Stimulated activated CD8-positive, alpha-beta memory T cell treated with anti-CD3 and anti-CD28 coated beads, Interleukin-7, amount 100 ng/mL, for 4 hours (primary cell): ENCODE results near the gene STXBP6.
"Not testable (repeated sequence)": the region's sequence is repeated elsewhere in the genome, so short reads cannot be mapped to it uniquely, and the experiment has no call there.

ENCODE experiments used
- DNase-seq, 2 donors: peaks; one replicate each; pipeline ENCODE4 v3.0.0-alpha.2; 2020; ENCODE audit warnings: low read depth in 2 of 2

STXBP6 gene

DNA sequence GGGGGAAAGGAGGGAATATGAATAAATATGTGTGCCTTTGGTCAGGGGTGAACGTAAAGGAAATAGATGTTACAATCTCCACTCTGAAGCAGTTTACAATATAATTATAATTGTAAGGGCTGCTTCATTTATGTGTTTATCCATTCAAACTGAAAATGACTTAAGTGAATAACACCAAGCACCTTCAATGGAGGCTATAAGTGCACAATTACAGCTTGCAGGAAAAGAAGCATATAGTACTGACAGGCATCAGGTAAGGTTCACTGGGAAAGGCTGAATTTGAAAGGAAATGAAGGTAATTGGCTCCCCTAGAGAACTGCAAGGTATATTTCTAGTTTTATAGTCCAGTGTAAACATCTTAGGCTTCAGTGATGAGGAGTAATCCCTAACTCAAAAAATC, 192.7 kb downstream of the STXBP6 start:
- no peak for DNase-seq

DNA sequence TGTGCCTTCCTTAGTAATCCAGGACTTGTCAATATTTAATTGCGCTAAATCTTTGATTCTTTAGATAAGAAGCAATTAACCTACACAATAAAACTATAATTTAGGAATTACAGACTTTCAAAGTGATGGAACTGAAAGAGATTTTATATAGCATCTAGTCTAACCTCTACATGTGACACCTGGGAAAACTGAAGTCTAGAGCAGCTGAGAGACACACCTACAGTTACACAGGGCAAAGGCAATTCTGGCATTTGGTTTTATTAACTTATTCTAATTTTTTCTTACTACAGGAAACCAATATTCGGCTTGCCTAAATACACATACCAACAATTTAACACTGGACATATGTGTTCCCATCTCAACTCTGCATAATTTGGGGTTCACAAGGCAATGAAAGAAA, 196.5 kb downstream of the STXBP6 start:
- DNase-seq = no peak

DNA sequence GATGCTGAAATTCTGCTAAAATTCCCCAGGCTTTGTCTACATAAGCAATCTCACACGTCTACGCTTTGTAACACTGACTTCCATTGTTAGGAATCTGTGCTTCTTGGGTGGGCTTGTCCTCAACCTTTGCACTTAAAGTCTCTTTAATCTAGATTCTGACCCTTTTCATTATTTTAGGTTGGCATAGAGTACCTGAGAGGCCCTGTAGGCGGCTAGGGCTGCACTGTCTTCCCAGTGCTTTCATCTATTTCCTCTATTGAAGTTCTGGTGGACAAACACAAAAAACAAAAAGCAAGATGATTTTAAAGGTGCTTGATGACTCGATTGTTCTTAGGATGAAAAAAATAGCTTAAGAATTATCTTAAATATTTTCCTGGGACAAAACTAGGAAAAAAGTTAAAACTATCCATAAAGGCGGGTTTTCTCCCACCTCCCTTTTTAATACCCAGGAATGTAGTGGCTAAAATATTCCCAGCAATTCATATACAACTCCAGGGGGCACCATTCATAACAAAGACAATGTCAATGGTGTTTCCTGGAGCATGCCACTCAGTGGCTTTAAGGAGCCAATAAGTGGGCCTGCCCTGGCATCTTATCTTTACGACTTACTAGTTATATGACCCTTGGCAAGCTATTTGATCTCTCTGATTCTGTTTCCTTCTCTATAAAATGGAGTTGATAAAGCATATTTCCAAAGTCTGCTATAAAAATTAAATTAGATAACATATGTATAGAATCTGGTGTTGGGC, 197.5 kb downstream of the STXBP6 start:
- DNase-seq = no peak

DNA sequence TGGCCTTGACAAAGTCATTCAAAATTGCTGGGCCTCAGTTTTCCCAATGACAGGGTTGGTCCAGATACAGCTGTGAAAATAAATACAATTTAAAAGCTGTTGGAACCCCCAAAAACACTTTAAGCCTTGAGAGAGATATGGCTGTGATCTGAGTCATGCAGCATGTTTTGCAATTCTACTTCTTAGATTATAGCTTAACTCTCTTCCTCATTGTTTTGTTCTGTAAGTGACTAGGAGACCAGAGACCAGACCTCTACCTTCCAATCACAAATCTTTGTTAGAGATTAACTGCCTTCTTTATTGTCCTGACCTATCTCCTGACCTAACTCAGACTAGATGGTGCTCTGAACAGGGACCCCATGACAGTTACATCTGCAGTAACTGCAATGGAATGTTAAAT, 198.1 kb downstream of the STXBP6 start:
- no peak for DNase-seq

DNA sequence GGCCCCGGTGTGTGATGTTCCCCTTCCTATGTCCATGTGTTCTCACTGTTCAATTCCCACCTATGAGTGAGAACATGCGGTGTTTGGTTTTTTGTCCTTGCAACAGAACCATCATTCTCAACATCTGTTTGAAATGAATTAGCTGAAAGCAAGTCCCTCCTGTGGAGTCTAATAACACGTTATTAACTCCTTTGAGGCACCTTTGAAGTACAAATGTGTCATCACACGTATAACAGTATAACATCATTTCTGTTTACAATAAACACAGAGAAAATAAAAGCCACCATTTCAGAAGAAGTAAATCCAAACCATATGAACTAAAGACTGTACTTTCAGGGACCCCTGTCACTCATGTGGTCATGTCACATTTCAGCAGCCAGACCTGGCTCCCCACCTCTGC, 198.5 kb downstream of the STXBP6 start:
- DNase-seq = no peak

DNA sequence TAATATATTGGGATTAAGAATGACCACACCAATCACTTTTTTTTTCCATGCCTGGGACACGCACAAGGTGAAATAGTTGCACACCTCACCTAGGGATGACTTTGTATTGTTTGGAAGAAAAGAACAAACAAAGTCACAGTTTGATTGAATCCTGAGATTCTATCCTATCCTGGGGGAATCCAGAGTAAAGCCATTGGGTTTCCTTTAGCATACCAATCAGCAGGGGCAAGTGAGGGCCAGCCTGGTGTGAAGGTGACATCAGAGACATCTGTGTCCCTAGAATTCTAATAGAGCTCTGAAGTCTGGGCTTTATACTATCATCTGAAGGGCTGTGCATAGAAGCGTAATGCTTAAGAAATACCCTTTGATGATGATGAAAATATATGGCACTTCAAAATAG, 199.9 kb downstream of the STXBP6 start:
- DNase-seq = no peak

DNA sequence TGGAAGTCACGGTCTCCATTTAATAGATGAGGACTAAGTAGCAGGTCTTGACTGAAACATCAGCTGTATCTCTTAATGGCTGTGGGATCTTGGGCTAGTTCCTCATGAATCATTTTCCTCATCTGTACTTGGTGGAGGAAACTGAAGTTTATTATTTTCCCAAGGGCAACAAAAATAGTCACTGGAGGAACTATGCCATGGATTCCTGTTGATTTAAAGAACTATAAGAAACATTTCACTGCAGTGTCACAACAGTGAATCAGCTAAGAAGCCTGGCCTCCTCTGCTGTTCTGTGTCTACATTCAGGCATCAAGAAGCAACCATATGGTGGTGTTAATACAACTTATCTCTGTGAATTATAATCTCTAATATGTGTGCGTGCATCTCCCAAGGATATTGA, 200.5 kb downstream of the STXBP6 start:
- DNase-seq = no peak

DNA sequence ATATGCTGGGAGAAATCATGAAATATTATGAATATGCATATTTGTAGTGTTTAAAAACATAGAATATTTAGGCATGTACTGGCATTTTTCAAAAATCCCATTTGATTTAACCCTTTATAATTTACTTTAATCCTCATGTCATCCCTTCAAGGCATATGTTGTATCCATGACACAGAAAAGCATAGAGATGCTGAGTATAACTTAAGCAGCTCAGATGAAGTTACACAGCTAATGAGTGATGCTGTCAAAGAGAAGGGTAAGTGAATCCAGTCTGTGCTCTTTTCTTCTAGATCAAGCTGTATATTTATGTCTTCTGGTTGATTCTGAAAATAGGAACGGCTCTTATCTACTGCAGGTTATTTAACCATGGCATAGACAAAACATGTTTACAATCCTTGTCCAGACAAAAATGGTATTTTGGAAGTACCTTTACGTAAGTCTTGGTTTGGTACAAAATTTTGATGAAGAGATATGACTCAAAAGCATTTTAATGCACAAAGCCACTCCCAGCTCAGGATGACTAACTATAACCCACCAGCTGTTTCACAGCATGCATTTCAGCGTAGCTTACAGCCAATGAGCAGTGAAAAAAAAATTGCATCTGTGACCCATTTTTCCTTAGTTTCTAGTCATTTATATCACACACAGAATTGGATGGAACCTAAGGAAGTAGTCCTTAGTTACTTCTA, 201.7 kb downstream of the STXBP6 start:
- DNase-seq = no peak

DNA sequence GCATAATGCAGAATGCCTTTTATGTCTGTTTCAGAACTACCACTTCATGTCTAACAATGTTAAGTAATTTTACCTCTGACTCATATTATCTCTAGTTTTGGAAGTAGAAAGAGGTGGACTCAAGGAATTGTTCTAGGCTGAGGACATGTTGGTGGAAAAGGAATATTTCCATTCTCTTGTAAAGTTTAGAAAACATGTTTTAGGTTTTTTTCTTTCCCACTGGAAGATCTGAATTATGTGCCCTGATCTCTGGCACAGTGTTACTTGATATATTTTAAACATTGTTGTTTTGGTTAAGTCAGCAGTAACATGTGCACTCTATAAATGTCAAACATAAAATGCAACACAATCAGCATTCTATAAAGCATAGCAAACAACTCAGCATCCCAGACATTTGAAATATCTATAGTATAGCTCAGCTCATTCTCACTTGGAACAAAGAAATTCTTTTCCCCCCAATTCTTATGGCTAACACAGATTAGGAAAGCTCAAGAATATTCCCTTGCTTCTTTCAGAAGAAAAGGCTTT, 202.3 kb downstream of the STXBP6 start:
- no peak for DNase-seq

DNA sequence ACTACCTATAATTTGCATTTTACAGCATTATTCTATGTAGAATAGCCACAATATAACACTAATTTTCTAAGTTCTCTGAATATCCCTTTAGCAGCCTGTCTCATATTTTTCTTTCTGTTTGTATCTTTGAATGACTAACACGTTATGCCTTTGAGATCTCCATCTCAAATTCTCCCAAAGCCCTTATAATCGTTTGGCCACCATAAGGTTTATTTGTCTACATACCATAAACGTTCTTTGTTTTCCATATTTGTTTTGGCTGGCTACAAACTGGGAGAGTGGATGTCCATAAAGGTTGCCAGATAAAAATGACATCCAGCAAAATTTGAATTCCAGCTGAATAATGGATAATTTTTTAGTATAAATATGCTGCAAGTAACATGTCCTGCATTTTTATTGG, 203.7 kb downstream of the STXBP6 start:
- no peak for DNase-seq

DNA sequence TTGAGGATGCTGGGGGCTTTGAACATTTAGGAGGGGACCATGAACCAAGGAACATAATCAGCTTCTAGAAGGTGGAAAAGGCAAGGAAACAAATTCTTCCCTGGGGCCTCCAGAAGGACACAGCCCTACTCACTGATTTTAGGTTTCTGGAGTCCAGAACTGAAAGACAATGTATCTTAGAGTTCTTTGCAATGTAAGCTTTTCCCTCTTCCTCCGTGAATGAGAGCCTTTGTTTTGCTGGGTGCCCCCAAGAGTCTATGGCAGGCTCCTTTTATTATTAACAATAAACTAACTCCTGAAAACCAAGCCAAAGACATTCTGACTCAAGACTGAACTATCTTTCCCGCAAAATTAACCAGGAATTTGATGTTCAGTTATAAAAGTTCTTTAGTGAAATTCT, 204.1 kb downstream of the STXBP6 start:
- no peak for DNase-seq

DNA sequence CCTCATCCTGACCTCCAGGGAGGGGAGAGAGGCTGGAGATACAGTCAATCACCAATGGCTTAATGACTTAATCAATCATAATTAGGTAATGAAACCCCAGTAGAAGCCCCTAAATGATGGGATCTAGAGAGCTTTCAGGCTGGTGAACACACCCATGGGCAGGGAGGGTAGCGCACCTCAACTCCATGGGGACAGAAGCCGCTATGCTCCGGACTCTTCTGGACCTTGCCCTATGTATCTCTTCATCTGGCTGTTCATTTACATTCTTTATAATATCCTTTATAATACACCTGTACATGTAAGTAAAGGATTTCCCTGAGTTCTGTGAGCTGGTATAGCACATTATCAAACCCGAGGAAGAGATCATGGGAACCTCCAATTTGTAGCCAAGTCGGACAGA, 205.9 kb downstream of the STXBP6 start:
- DNase-seq = no peak

DNA sequence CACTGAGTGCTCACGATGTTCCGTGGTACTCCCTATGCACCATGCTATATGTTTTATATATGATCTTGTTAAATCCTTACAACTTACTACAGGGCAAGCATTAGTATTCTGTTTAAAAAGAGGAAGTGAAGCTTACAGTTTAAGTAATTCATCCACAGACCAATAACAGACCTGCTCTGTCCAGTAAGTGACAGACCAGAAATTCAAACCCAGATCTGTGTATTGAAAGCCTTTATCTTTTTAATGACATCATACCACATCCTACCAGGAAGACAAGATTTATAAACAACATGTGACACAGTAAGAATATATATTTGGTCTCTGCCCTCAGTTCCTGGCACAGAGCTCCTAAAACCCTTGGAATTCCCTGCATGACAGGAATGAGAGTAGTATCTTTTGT, 206.5 kb downstream of the STXBP6 start:
- no peak for DNase-seq

DNA sequence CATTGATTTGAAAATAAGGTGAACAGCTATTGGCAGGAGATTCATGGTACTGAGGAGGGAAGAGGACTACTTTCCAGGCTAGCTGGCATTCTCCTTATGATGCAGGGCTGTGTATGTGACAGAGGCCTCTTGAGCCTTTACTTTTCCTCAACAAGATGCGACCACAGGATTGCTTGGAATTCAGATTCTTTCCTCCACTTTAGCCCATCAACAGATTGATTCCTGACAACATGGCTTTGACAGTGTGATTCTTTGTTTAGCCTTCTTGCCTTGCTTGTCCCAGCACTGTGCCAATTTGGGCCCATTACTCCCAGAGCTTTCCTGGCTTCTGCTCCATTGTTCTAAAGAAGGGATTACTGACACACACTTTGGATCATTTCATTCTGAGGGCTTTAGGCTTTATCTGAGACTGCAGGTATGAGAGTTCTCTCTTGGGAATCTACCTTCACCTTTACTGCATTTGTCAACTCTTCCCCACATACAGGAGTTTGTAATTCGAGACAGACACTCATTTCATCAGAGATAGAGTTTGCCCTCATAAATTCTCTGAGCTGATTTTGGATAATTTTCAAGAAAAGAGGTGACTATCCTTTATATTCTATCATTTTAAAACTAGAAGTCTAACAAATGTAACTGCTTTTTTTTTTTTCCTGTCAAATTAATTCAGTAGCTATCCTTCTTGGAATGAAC, 209.6 kb downstream of the STXBP6 start:
- DNase-seq = no peak

DNA sequence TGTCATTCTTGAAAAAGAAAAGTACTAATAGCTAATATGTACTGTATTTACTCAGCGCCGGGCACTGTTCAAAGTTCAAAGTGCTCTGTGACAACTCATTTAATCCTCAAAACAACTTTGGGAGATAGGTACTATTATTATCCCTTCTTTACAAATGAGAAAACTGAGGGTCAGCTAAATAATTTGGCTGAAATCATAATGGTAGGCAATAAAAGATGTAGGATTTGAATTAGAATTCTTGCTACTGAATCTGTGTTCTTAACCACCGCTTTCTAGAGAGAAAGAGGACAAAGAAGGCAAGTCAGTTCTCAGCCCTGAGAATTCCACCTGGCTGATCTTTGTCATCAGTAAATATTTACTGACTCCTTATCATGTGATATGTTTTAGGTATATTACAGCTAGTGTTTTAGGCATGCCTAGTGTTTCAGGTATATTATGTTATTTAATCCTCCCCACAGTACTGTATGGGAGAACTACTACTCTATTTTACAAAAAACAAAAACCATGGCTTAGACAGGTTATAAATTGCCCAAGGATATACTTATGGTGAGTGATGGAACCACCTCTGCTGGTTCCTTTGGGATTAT, 210.2 kb downstream of the STXBP6 start:
- no peak for DNase-seq

DNA sequence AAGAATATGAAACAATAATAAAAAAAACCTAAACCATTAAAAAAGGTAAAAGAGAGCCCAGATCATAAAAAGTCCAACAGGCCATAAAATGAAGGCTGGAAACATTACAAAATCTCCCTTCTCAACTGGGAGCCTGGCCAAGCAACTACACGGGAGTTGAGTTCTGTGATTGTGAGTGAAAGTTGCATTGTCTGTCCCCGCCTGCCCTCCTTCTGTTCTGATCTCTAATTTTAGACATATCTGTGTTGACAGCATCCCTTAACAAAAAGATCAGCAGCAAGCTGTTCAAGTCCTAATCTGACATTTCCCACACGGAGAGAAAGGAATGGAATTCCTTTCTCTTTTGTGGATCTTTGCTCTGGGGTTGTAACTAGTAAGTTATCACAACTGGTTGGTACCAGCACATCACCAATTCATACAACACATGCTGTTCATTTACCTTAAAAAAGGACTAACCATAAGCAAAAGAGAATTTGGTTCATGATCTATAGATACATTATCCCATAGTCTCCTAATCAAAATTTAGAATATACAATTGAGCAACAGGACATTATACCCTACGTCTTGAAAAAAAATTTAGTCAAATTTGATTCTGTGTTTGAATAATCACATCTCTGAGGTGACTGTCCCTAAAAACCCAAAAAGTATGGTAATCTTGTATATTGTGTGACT, 210.9 kb downstream of the STXBP6 start:
- DNase-seq = no peak

DNA sequence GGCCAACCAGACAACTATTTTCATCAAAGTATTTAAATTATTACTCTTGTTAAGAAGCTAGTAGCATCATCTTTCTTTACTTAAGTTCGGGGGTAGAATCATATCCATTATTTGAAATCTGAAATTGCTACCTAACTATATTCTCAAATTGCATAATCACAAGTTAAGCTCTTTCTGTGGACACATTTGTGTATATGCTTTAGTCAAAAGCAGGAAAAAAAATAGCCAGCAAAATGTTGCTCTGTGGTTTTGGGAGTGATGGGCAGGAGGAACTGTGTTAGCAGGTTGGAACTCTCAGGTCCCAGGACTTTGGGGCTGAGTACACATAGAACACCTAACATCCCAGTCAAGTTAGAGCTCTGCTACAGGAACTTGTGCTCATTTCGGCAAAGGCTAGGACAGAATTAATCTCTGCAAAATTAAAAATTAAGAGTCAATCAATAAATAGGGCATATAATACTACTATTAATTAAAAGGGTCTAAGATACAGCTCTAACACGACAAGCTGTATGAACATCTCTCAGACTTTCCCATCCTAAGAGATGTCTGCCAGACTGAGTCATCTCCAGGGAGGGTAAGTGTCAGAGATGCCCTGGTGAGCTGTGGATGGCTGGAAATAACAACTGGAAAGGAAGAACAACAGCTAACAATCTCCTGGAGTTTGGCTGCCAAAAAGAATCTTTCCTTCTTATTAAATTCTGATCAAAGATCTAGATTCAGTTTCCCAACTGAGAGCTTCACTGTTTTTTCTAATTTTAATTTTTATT, 212.5 kb downstream of the STXBP6 start:
- no peak for DNase-seq

DNA sequence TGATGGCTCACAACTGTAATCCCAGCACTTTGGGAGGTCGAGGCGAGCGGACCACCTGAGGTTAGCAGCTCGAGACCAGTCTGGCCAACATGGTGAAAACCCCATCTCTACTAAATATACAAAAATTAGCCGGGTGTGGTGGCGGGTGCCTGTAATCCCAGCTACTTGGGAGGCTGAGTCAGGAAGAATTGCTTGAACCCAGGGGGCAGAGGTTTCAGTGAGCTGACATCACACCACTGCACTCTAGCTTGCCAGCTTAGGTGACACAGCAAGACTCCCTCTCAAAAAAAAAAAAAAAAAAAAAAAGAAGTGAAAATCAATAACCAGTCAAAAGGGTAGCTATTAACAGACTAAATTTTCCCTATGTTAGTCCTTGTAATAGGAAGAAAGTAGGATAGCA, 213.6 kb downstream of the STXBP6 start:
- DNase-seq = not testable (repeated sequence)

DNA sequence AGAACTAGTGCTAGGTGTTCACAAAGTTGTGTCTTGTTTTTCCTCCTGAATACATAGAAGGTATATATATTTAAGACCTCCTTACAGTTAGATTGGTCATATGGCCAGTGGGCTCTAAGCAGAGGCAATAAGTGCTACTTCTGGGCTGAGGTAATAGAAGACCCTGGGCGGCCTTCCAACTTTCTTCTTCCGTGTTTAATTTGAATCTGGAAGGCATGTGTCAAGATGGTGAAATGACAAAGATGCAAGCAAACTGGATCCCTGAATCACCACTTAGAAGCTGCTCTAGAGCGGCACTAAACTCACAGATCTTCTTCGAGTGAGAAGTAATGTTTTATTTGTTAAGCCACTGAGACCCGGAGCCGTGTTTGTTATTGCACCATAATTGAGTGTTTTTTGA, 215.0 kb downstream of the STXBP6 start:
- no peak for DNase-seq

DNA sequence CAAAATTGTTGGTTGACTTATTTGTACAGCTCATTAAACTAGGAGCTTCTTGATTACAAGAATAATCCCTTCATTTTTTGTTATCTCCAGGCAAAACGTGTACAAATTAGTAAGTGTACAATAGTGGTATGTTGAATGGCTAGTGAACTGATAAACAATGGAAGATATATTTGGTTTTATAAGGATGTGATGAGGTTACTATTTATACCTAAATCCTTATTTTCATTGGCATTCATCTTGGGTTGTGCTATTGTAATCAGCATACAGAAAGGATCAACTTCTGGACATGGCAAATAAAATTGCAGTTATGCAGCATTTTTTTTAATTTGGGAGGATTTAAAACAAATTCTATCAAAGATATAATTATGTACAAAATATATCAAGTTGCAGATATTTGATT, 216.6 kb downstream of the STXBP6 start:
- DNase-seq = no peak

DNA sequence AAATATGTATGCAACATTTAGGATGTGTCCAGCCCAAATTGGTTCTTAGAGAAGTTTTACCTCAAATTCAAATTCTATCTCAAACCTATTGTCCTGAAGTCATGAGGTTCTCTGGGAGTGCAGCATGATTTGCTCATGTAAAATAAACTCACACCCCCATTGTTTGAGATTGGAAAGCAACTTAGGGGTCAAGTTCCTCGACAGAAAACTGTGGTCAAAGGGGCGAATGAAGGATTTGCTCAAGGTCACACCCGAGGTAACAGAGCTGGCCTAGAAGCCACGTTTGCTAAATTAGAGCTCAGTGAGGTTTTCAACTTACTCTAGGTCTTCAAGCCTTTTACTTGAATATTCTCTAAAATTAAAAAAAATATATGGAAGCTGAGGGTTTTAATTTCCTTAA, 218.3 kb downstream of the STXBP6 start:
- DNase-seq = no peak
